ENCODE measurements around the gene ZBED4. TPM values are rescaled to one million over a fixed set of nuclear protein-coding genes. Genes with fewer than 3 reads are reported as not detected.

ZBED4 gene
- total RNA-seq, 4 donors from 2014 or later: 14.9 to 24.0 (median 20.9) TPM

DNA sequence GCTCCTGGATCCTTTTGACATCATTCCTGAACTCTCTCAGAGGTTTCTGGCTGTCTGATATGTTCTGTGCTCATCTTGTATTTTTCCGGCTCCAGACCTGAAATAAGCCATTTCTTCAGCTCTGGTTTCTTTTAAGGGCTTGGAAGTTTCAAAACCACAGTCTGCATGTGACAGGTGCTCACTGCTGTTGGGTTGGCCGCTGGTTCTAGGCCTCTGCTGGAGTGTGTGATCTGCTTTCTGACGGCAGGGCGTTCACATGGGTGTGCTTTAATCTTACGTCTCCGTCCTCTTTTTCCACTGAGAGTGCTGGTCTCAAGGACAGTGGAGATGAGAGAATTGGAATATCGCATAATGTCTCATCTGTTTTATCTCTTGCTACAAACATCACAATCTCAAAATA lies 10.3 kb downstream of the ZBED4 start:
- H3K27ac ChIP-seq: no peak overlapping the region
- no peaks in the 10 kb centered on the region for H3K27me3 ChIP-seq
- H3K4me3 ChIP-seq: no peak overlapping the region
- DNase-seq: peak in 2 of 3 donors; percentile 16 to 34
- no peaks in the 10 kb centered on the region for H3K4me1 ChIP-seq
- H3K9me3 ChIP-seq: no peaks in the 10 kb centered on the region
- H3K36me3 ChIP-seq: no peaks in the 10 kb centered on the region
- TF ChIP-seq, protein P1, sequence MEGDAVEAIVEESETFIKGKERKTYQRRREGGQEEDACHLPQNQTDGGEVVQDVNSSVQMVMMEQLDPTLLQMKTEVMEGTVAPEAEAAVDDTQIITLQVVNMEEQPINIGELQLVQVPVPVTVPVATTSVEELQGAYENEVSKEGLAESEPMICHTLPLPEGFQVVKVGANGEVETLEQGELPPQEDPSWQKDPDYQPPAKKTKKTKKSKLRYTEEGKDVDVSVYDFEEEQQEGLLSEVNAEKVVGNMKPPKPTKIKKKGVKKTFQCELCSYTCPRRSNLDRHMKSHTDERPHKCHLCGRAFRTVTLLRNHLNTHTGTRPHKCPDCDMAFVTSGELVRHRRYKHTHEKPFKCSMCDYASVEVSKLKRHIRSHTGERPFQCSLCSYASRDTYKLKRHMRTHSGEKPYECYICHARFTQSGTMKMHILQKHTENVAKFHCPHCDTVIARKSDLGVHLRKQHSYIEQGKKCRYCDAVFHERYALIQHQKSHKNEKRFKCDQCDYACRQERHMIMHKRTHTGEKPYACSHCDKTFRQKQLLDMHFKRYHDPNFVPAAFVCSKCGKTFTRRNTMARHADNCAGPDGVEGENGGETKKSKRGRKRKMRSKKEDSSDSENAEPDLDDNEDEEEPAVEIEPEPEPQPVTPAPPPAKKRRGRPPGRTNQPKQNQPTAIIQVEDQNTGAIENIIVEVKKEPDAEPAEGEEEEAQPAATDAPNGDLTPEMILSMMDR (IDR thresholded peaks at IDR 0.05): no peak
- no peak for TF ChIP-seq POLR2A (IDR thresholded peaks at IDR 0.05)

DNA sequence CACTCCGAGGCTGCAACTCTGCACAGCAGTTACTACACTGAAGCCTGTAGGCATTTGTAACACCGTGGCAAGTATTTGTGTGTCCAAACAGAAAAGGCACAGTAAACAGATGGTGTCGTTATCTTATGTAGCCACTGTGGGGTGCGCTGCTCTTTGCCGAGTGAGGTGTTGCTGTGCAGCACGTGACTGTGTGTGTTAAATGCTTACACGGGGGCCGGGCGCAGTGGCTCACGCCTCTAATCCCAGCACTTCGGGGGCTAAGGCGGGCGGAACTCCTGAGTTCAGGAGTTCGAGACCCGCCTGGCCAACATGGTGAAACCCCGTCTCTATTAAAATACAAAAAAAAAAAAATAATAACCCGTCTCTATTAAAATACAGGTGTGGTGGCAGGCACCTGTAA lies 11.5 kb downstream of the ZBED4 start:
- Histone ChIP-seq H3K27me3 (no peaks in the 10 kb centered on the region), H3K9me3 (no peaks in the 10 kb centered on the region), H3K36me3 (no peaks in the 10 kb centered on the region), H3K4me1 (no peaks in the 10 kb centered on the region), H3K4me3 (no peak overlapping the region), H3K27ac (no peak overlapping the region)
- DNase-seq: no peak
- TF ChIP-seq, protein P1 (IDR thresholded peaks at IDR 0.05): no peak
- TF ChIP-seq POLR2A (IDR thresholded peaks at IDR 0.05): no peak

DNA sequence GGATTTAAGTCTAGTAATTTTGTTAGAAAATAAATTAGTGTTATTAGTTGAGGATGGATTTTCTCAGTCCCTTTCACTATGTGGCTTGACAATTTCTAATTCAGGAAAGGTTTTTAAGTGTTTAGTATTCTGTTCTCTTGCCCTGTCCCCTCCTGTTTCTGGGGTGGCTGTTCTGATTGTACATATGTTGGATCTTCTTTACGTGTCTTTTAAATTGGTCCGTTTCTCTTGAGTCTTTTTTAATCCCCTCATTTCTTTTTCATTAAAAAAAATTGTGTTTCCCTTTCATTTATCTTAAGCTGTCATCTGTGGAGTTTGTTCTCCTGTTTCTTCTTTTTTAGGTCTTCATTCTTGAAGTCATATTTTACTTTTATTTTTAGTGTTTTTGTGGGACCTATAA lies 12.5 kb downstream of the ZBED4 start:
- no peaks in the 10 kb centered on the region for H3K4me1 ChIP-seq
- no peaks in the 10 kb centered on the region for H3K9me3 ChIP-seq
- no peak overlapping the region for H3K27ac ChIP-seq
- H3K4me3 ChIP-seq: no peak overlapping the region
- no peaks in the 10 kb centered on the region for H3K27me3 ChIP-seq
- no peak for TF ChIP-seq POLR2A (IDR thresholded peaks at IDR 0.05)
- TF ChIP-seq, protein P1 (IDR thresholded peaks at IDR 0.05): no peak
- H3K36me3 ChIP-seq: no peaks in the 10 kb centered on the region
- DNase-seq: no peak

DNA sequence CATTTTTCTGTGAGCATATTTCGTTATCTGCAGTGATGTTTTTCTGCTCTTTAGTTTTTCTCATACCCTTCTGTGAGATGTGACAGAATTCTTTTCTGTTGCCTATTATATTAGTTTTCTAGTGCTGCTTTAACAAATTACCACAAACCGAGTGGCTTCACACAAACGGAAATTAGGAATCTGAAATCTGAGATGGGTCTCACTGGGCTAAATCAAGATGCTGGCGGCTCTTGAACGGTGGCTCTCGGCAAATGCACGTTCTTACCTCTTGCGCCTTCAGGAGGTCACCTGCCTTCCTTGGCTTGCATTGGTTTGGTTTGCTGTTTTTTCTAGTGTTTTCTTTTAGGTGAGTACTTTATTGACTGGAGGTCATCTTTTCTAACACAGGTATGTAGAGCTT lies 13.0 kb downstream of the ZBED4 start:
- H3K4me3 ChIP-seq: no peak overlapping the region
- no peaks in the 10 kb centered on the region for H3K36me3 ChIP-seq
- H3K9me3 ChIP-seq: no peaks in the 10 kb centered on the region
- DNase-seq: no peak
- H3K27ac ChIP-seq: peak overlapping the region in 3 of 4 donors; percentile 53 to 83 (median 75)
- TF ChIP-seq, protein P1 (IDR thresholded peaks at IDR 0.05): no peak
- TF ChIP-seq POLR2A (IDR thresholded peaks at IDR 0.05): no peak
- H3K27me3 ChIP-seq: no peaks in the 10 kb centered on the region
- H3K4me1 ChIP-seq: no peaks in the 10 kb centered on the region

DNA sequence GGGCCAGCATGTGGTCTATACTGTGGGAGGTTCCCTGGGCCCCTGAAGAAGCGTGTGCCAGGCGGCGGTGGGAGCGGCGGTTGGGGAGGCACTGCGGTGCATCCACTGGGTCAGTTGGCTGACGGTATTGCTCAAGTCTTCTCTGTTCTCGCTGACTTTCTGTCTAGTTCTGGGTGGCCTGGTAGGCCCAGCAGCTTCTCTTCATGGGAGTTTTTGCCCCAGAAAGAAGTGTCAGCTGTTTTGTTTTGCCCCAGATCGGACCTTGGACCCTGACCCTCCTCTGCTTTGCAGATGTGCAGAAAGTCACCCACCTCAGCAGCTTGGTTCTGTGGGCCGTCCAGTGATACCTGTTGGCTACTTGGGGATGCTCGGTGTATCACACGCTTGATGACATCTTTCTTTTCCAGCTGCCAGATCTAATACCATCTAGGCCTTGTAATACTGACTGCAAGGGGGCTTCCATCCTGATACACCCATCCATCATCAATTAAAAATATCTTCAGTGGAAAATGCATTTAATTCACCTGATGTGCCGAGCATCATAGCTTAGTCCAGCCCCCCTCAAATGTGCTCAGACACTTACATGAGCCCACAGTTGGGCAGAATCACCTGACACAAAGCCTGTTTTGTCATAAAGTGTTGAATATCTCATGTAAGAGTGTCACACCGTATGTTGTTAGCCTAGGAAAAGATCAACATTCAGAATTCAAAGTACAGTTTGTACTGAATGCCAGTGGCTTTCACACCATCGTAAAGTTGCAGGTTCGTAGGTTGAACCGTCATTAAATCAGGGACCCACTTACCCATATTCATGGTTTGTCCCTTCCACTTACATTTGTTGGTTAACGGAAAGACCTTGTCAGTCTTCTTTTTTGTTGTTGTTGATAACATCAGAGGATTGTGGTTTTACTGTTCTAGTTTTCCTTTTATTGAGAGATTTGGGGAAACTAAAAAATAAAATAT lies 13.9 kb downstream of the ZBED4 start:
- Histone ChIP-seq H3K4me3 (no peak overlapping the region), H3K4me1 (no peaks in the 10 kb centered on the region), H3K27me3 (no peaks in the 10 kb centered on the region), H3K9me3 (no peaks in the 10 kb centered on the region), H3K27ac (peak overlapping the region; percentile 53 to 83 (median 64)), H3K36me3 (no peaks in the 10 kb centered on the region)
- TF ChIP-seq, protein P1 (IDR thresholded peaks at IDR 0.05): no peak
- peak in 1 of 2 donors; percentile 29 for TF ChIP-seq POLR2A (IDR thresholded peaks at IDR 0.05)
- no peak for DNase-seq

Data from Peyer's patch (tissue), 4 donors.